Spleen (tissue), 11 donors: Measurements from ENCODE around the gene TERF2IP. TPM values are rescaled to one million over a fixed set of nuclear protein-coding genes. Genes with fewer than 3 reads are reported as not detected.

Source experiments
- DNase-seq: peaks from one replicate; pipeline ENCODE4 v3.0.0-alpha.2; 2020
- H3K27ac ChIP-seq, 8 donors: fragments of 200-600 bp; sonication (generic) in 7 of 8; 1 replicate in 4 of 8; 2 replicates in 4 of 8; pipeline versions ENCODE4 v1.5.0 to v1.8.0; 2016 to 2021; ENCODE audit warnings: inconsistent platforms in 4 of 8, mild to moderate bottlenecking in 4 of 8, moderate library complexity in 1 of 8
- H3K27me3 ChIP-seq, 7 donors: fragments of 200-600 bp; sonication (generic) in 6 of 7; replicated peaks in 1 of 7; 1 replicate in 4 of 7; 2 replicates in 3 of 7; pipeline versions ENCODE4 v1.5.0 to v1.8.0; 2016 to 2021; ENCODE audit warnings: inconsistent platforms in 3 of 7, mild to moderate bottlenecking in 1 of 7
- H3K36me3 ChIP-seq, 6 donors: fragments of 200-600 bp; sonication (generic) in 5 of 6; 1 replicate in 4 of 6; 2 replicates in 2 of 6; pipeline versions ENCODE4 v1.5.0 to v1.8.0; 2016 to 2021; ENCODE audit warnings: inconsistent platforms in 2 of 6
- H3K4me1 ChIP-seq, 6 donors: fragments of 200-600 bp; sonication (generic) in 5 of 6; 1 replicate in 3 of 6; 2 replicates in 3 of 6; pipeline versions ENCODE4 v1.5.0 to v1.8.0; 2016 to 2021; ENCODE audit warnings: inconsistent platforms in 3 of 6
- H3K4me3 ChIP-seq, 8 donors: fragments of 200-600 bp; sonication (generic) in 7 of 8; 1 replicate in 4 of 8; 2 replicates in 4 of 8; pipeline versions ENCODE4 v1.5.0 to v1.8.0; 2016 to 2021; ENCODE audit warnings: inconsistent platforms in 4 of 8, mild to moderate bottlenecking in 4 of 8, moderate library complexity in 2 of 8
- H3K9me3 ChIP-seq, 8 donors: fragments of 200-600 bp; sonication (generic) in 7 of 8; 1 replicate in 4 of 8; 2 replicates in 4 of 8; pipeline versions ENCODE4 v1.5.0 to v1.8.0; 2016 to 2021; ENCODE audit warnings: inconsistent platforms in 4 of 8
- POLR2A ChIP-seq, 3 donors: fragments of 450-650 bp; IDR thresholded peaks; one replicate each; pipeline ENCODE4 v1.5.1; 2017; ENCODE audit warnings: antibody characterized with exemption in 3 of 3, mild to moderate bottlenecking in 1 of 3
- POLR2AphosphoS5 ChIP-seq, 3 donors: sonication (generic); formaldehyde crosslinking; IDR thresholded peaks; one replicate each; pipeline ENCODE4 v1.5.1; 2017; ENCODE audit warnings: antibody characterized with exemption in 3 of 3
- WGBS, 5 donors: extraction: QIAGEN DNeasy Blood & Tissue Kit in 3 of 5; methylation state at CpG; one replicate each; pipeline versions ENCODE4 v1.1.5 to v1.1.7; 2013 to 2018; 5-methylcytosine and 5-hydroxymethylcytosine counted together
- intact Hi-C: fragments of 100-400 bp; cut with DNase I; formaldehyde crosslinking; loops from one replicate; pipeline ENCODE4 v1.15.0; 2023; ENCODE audit warnings: low total_unique reads
- polyA plus RNA-seq, 3 donors: library from polyadenylated mRNA; stranded (reverse); fragments of 200-250 nt; gene quantifications; one replicate each; pipeline ENCODE4 v1.2.1, GENCODE V29; 2013
- total RNA-seq, 7 donors: library from RNA; depleted of rRNA in 3 of 7; stranded (reverse); fragments of >200 nt in 3 of 7; fragmentation: NEBNext Ultra II Directional in 4 of 7; extraction: Animal tissue kit (Norgen Biotek cat#: 25700) in 4 of 7; gene quantifications; one replicate each; pipeline versions ENCODE4 v1.1.0 to v1.2.1, GENCODE V29; 2016 to 2021
- TF ChIP-seq, protein P1 (sequence below), 11 experiments: fragments of 200-600 bp in 7 of 11; fragments of 450-650 bp in 4 of 11; sonication (generic) in 4 of 11; IDR thresholded peaks in 8 of 11; conservative IDR thresholded peaks in 3 of 11; 1 replicate in 7 of 11; 2 replicates in 4 of 11; pipeline versions ENCODE4 v1.4.0 to v1.8.0; 2016 to 2021; ENCODE audit warnings: antibody characterized with exemption in 11 of 11, inconsistent platforms in 4 of 11, mild to moderate bottlenecking in 1 of 11
- donor health status: healthy with polysubstance abuse.
- donor health status: DM: no; HTN: no; CAD: no; lungs with moderate emphysema.
- donor health status: DM: no; HTN: no; CAD: no.
- donor health status: Bipolar disorder and iron deficiency.
- donor health status: healthy.
- donor health status: DM: no; HTN: no; CAD: no.
- donor health status: DM: yes; HTN: yes; CAD: no.

TERF2IP gene
- total and polyA plus RNA-seq, 10 donors = 42.8 to 90.1 (median 73.0) TPM

DNA sequence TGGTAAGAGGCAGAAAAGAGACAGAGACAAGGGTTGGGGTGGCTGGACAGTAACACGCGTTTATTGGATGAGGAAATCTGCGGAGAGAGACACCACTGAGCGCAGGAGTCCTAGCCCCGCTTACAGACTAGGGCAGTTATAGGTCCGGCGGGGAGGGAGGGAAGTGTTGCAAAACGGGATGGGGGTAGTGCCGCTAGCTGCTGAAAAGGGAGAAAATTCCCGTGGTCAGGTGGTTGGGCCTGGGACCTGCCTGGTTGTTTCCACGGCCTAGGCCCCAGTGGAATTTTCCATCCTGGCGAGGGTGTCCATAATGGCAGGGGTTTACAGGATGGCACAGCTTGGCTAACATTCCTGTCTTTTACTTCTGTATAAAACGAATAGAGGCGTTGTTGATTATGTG is 34.7 kb downstream of the TERF2IP start:
- intact Hi-C loops = no loop called here
- Histone ChIP-seq H3K4me3 (no peak overlapping the region), H3K36me3 (no peaks in the 10 kb centered on the region), H3K9me3 (peaks cover 0 to 6% (median 0%) of the 10 kb centered on the region in 8 donors), H3K27ac (no peak overlapping the region), H3K4me1 (peaks cover 0 to 8% (median 0%) of the 10 kb centered on the region in 6 donors), H3K27me3 (no peaks in the 10 kb centered on the region)
- WGBS, 5 donors = 85 to 92% (median 90%) methylated on average over 14 of the region's 14 CpGs
- TF ChIP-seq POLR2A (IDR thresholded peaks at IDR 0.05) (no peak), POLR2AphosphoS5 (IDR thresholded peaks at IDR 0.05) (no peak)
- TF ChIP-seq, protein P1, sequence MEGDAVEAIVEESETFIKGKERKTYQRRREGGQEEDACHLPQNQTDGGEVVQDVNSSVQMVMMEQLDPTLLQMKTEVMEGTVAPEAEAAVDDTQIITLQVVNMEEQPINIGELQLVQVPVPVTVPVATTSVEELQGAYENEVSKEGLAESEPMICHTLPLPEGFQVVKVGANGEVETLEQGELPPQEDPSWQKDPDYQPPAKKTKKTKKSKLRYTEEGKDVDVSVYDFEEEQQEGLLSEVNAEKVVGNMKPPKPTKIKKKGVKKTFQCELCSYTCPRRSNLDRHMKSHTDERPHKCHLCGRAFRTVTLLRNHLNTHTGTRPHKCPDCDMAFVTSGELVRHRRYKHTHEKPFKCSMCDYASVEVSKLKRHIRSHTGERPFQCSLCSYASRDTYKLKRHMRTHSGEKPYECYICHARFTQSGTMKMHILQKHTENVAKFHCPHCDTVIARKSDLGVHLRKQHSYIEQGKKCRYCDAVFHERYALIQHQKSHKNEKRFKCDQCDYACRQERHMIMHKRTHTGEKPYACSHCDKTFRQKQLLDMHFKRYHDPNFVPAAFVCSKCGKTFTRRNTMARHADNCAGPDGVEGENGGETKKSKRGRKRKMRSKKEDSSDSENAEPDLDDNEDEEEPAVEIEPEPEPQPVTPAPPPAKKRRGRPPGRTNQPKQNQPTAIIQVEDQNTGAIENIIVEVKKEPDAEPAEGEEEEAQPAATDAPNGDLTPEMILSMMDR (IDR thresholded peaks at IDR 0.05 in 8 of 11, conservative IDR thresholded peaks at IDR 0.05 in 3 of 11) = no peak
- no peak for DNase-seq

DNA sequence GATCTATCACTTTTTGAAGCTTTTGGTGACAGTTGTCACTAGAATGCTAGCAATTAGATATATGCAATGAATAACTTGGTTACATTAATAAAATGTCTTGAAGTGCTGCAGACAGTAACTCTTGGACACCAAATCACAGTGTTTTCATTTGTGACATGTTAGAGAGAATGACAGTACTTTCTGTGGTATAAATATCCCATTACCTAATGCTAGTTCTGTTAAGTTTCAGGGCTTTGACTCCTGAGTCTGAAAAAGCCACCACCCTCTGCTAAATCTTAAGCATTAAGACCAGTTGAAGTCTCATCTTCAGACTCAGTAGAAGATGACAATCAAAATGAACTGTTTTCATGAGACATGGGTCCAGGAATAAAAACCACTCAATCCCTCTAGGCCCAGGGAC is 39.8 kb downstream of the TERF2IP start:
- Histone ChIP-seq H3K27me3 (no peaks in the 10 kb centered on the region), H3K36me3 (no peaks in the 10 kb centered on the region), H3K9me3 (peaks cover 0 to 6% (median 0%) of the 10 kb centered on the region in 8 donors), H3K27ac (no peak overlapping the region), H3K4me3 (no peak overlapping the region), H3K4me1 (no peaks in the 10 kb centered on the region)
- intact Hi-C loops = no loop called here
- TF ChIP-seq, protein P1 (IDR thresholded peaks at IDR 0.05 in 8 of 11, conservative IDR thresholded peaks at IDR 0.05 in 3 of 11) = no peak
- TF ChIP-seq POLR2A (IDR thresholded peaks at IDR 0.05) = no peak
- TF ChIP-seq POLR2AphosphoS5 (IDR thresholded peaks at IDR 0.05) = no peak
- no peak for DNase-seq

DNA sequence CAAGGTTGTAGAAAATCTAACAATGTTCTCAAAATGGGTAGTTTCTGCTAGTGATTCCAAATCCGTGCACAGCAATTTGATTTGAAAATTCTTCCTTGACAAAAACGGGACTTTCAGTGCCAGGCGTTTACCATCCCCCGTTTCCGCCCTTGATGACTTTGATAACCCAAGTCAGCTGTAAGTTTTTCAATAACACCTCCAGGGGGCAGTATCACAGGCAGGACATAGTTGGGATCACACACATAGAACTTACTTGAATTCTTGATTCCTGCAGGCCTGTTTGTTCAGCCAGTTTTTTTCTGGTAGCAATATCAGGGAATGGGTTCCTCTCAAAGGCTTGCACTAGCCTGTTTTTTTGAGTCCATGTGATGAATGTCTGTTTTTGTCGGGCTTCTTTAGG is 48.1 kb downstream of the TERF2IP start:
- 83 to 89% (median 86%) methylated on average over 6 of the region's 6 CpGs for WGBS, 5 donors
- H3K27ac ChIP-seq = no peak overlapping the region
- TF ChIP-seq, protein P1 (IDR thresholded peaks at IDR 0.05 in 8 of 11, conservative IDR thresholded peaks at IDR 0.05 in 3 of 11) = no peak
- TF ChIP-seq POLR2A (IDR thresholded peaks at IDR 0.05) (no peak), POLR2AphosphoS5 (IDR thresholded peaks at IDR 0.05) (no peak)
- no peaks in the 10 kb centered on the region for H3K4me1 ChIP-seq
- intact Hi-C loops = no loop called here
- no peaks in the 10 kb centered on the region for H3K27me3 ChIP-seq
- no peaks in the 10 kb centered on the region for H3K9me3 ChIP-seq
- DNase-seq = no peak
- H3K36me3 ChIP-seq = no peaks in the 10 kb centered on the region
- no peak overlapping the region for H3K4me3 ChIP-seq

DNA sequence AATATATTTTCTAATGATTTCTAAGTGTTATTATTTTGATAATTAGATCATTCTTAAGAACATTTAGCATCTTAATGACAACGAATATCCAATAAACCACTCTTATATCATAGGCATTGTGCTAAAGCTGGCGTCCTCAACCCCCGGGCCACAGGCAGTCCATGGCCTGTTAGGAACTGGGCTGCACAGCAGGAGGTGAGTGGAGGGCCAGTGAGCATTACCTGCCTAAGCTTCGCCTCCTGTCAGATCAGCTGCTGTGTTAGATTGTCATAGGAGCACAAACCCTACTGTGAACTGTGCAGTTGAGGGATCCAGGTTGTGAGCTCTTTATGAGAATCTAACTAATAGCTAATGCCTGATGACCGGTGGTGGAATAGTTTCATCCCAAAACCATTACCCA is 50.0 kb downstream of the TERF2IP start:
- no peak for DNase-seq
- no peak overlapping the region for H3K27ac ChIP-seq
- 87 to 96% (median 90%) methylated on average over 5 of the region's 5 CpGs for WGBS, 5 donors
- no peaks in the 10 kb centered on the region for H3K9me3 ChIP-seq
- intact Hi-C loops = no loop called here
- H3K4me3 ChIP-seq = no peak overlapping the region
- H3K36me3 ChIP-seq = no peaks in the 10 kb centered on the region
- no peak for TF ChIP-seq POLR2AphosphoS5 (IDR thresholded peaks at IDR 0.05)
- TF ChIP-seq, protein P1 (IDR thresholded peaks at IDR 0.05 in 8 of 11, conservative IDR thresholded peaks at IDR 0.05 in 3 of 11) = no peak
- TF ChIP-seq POLR2A (IDR thresholded peaks at IDR 0.05) = no peak
- no peaks in the 10 kb centered on the region for H3K27me3 ChIP-seq
- no peaks in the 10 kb centered on the region for H3K4me1 ChIP-seq
